ENCODE measurements around the gene ETNK1. TPM values are rescaled to one million over a fixed set of nuclear protein-coding genes. Genes with fewer than 3 reads are reported as not detected.

The ETNK1 gene
- total RNA-seq, 1 donor from 2014 or later, result 23.3 TPM

GRCh38 chr12:22653075-22653474 is 28.1 kb downstream of the ETNK1 start:
- Histone ChIP-seq H3K9me3 (no peaks in the 10 kb centered on the region), H3K36me3 (no peaks in the 10 kb centered on the region), H3K4me3 (no peak overlapping the region), H3K27me3 (no peaks in the 10 kb centered on the region), H3K4me1 (peaks cover 23% of the 10 kb centered on the region), H3K27ac (no peak overlapping the region)
- TF ChIP-seq POLR2A (IDR thresholded peaks at IDR 0.05), result no peak
- no peak for TF ChIP-seq CTCF (IDR thresholded peaks at IDR 0.05)
- TF ChIP-seq POLR2AphosphoS5 (IDR thresholded peaks at IDR 0.05; ENCODE audit: insufficient read depth in 1 of 2, low read depth in 1 of 2), result no peak
- no peak for DNase-seq (ENCODE audit: extremely low spot score in 2 of 2)
- intact Hi-C loops (cut with DNase I), result no loop called here

GRCh38 chr12:22653791-22654190 is 28.8 kb downstream of the ETNK1 start:
- H3K4me1 ChIP-seq, result peaks cover 30% of the 10 kb centered on the region
- intact Hi-C loops (cut with DNase I), result no loop called here
- H3K9me3 ChIP-seq, result no peaks in the 10 kb centered on the region
- DNase-seq (ENCODE audit: extremely low spot score in 2 of 2), result no peak
- TF ChIP-seq CTCF (IDR thresholded peaks at IDR 0.05) (no peak), POLR2A (IDR thresholded peaks at IDR 0.05) (no peak), POLR2AphosphoS5 (IDR thresholded peaks at IDR 0.05; ENCODE audit: insufficient read depth in 1 of 2, low read depth in 1 of 2) (no peak)
- no peaks in the 10 kb centered on the region for H3K36me3 ChIP-seq
- H3K27ac ChIP-seq, result no peak overlapping the region
- no peaks in the 10 kb centered on the region for H3K27me3 ChIP-seq
- no peak overlapping the region for H3K4me3 ChIP-seq

- intact Hi-C loops (cut with DNase I), result no loop called here
- Histone ChIP-seq H3K9me3 (no peaks in the 10 kb centered on the region), H3K4me1 (peaks cover 32% of the 10 kb centered on the region), H3K36me3 (no peaks in the 10 kb centered on the region), H3K27me3 (no peaks in the 10 kb centered on the region), H3K27ac (no peak overlapping the region), H3K4me3 (no peak overlapping the region)
- TF ChIP-seq POLR2A (IDR thresholded peaks at IDR 0.05) (no peak), POLR2AphosphoS5 (IDR thresholded peaks at IDR 0.05; ENCODE audit: insufficient read depth in 1 of 2, low read depth in 1 of 2) (no peak), CTCF (IDR thresholded peaks at IDR 0.05) (no peak)
- no peak for DNase-seq (ENCODE audit: extremely low spot score in 2 of 2)
These were observed 31.4 kb downstream of the ETNK1 start for GRCh38 chr12:22656376-22656775.

GRCh38 chr12:22656831-22657230 is 31.9 kb downstream of the ETNK1 start:
- Histone ChIP-seq H3K4me1 (peaks cover 32% of the 10 kb centered on the region), H3K36me3 (no peaks in the 10 kb centered on the region), H3K4me3 (no peak overlapping the region), H3K9me3 (no peaks in the 10 kb centered on the region), H3K27me3 (no peaks in the 10 kb centered on the region), H3K27ac (no peak overlapping the region)
- DNase-seq (ENCODE audit: extremely low spot score in 2 of 2), result no peak
- intact Hi-C loops (cut with DNase I), result no loop called here
- TF ChIP-seq POLR2A (IDR thresholded peaks at IDR 0.05) (no peak), CTCF (IDR thresholded peaks at IDR 0.05) (no peak), POLR2AphosphoS5 (IDR thresholded peaks at IDR 0.05; ENCODE audit: insufficient read depth in 1 of 2, low read depth in 1 of 2) (no peak)

GRCh38 chr12:22657538-22657937 is 32.6 kb downstream of the ETNK1 start:
- Histone ChIP-seq H3K4me3 (no peak overlapping the region), H3K36me3 (no peaks in the 10 kb centered on the region), H3K4me1 (peaks cover 32% of the 10 kb centered on the region), H3K27ac (no peak overlapping the region), H3K27me3 (no peaks in the 10 kb centered on the region), H3K9me3 (no peaks in the 10 kb centered on the region)
- TF ChIP-seq CTCF (IDR thresholded peaks at IDR 0.05) (no peak), POLR2A (IDR thresholded peaks at IDR 0.05) (no peak), POLR2AphosphoS5 (IDR thresholded peaks at IDR 0.05; ENCODE audit: insufficient read depth in 1 of 2, low read depth in 1 of 2) (no peak)
- DNase-seq (ENCODE audit: extremely low spot score in 2 of 2), result no peak
- intact Hi-C loops (cut with DNase I), result no loop called here
